ENCODE measurements around the gene WWOX.

The WWOX gene

GRCh38 chr16:79132701-79133100 lies 1033.2 kb downstream of the WWOX start:
- DNase-seq (ENCODE audit: low read depth in 2 of 2), result no peak

- DNase-seq (ENCODE audit: low read depth in 2 of 2), result no peak
These were observed 1034.8 kb downstream of the WWOX start for GRCh38 chr16:79134300-79134699.

GRCh38 chr16:79136955-79137354 lies 1037.5 kb downstream of the WWOX start:
- DNase-seq (ENCODE audit: low read depth in 2 of 2), result no peak

GRCh38 chr16:79137426-79137939 lies 1038.0 kb downstream of the WWOX start:
- DNase-seq (ENCODE audit: low read depth in 2 of 2), result no peak

- no peak for DNase-seq (ENCODE audit: low read depth in 2 of 2)
These were observed 1040.3 kb downstream of the WWOX start for GRCh38 chr16:79139799-79140198.

GRCh38 chr16:79143026-79143425 lies 1043.6 kb downstream of the WWOX start:
- DNase-seq (ENCODE audit: low read depth in 2 of 2), result no peak

- no peak for DNase-seq (ENCODE audit: low read depth in 2 of 2)
These were observed 1050.7 kb downstream of the WWOX start for GRCh38 chr16:79150151-79150550.

GRCh38 chr16:79150632-79151310 lies 1051.3 kb downstream of the WWOX start:
- DNase-seq (ENCODE audit: low read depth in 2 of 2), result no peak

GRCh38 chr16:79154086-79154485 lies 1054.6 kb downstream of the WWOX start:
- no peak for DNase-seq (ENCODE audit: low read depth in 2 of 2)

GRCh38 chr16:79155471-79155870 lies 1056.0 kb downstream of the WWOX start:
- DNase-seq (ENCODE audit: low read depth in 2 of 2), result no peak

- no peak for DNase-seq (ENCODE audit: low read depth in 2 of 2)
These were observed 1056.5 kb downstream of the WWOX start for GRCh38 chr16:79155904-79156303.

GRCh38 chr16:79156761-79157160 lies 1057.3 kb downstream of the WWOX start:
- DNase-seq (ENCODE audit: low read depth in 2 of 2), result no peak

- DNase-seq (ENCODE audit: low read depth in 2 of 2), result no peak
These were observed 1058.9 kb downstream of the WWOX start for GRCh38 chr16:79158337-79158736.

GRCh38 chr16:79159261-79160049 lies 1060.0 kb downstream of the WWOX start:
- DNase-seq (ENCODE audit: low read depth in 2 of 2), result no peak

- no peak for DNase-seq (ENCODE audit: low read depth in 2 of 2)
These were observed 1063.5 kb downstream of the WWOX start for GRCh38 chr16:79162977-79163376.

- peak in 1 of 2 donors; percentile 5 for DNase-seq (ENCODE audit: low read depth in 2 of 2)
These were observed 1064.4 kb downstream of the WWOX start for GRCh38 chr16:79163691-79164387.

GRCh38 chr16:79164388-79164995 lies 1065.0 kb downstream of the WWOX start:
- no peak for DNase-seq (ENCODE audit: low read depth in 2 of 2)

GRCh38 chr16:79165079-79165478 lies 1065.6 kb downstream of the WWOX start:
- DNase-seq (ENCODE audit: low read depth in 2 of 2), result no peak

GRCh38 chr16:79165506-79165905 lies 1066.1 kb downstream of the WWOX start:
- no peak for DNase-seq (ENCODE audit: low read depth in 2 of 2)

GRCh38 chr16:79167893-79168292 lies 1068.4 kb downstream of the WWOX start:
- no peak for DNase-seq (ENCODE audit: low read depth in 2 of 2)

GRCh38 chr16:79168321-79168720 lies 1068.9 kb downstream of the WWOX start:
- no peak for DNase-seq (ENCODE audit: low read depth in 2 of 2)

GRCh38 chr16:79169239-79169638 lies 1069.8 kb downstream of the WWOX start:
- no peak for DNase-seq (ENCODE audit: low read depth in 2 of 2)
